GM12801 (cell line): Measurements from ENCODE around the gene CWC15.

Experiments used
- TF ChIP-seq, protein P1 (sequence below): IDR thresholded peaks from one replicate; pipeline ENCODE4 v1.5.1; 2011; ENCODE audit warnings: control low read depth; ENCODE audit not compliant: insufficient read length; ENCODE audit errors: extremely low read depth

Gene CWC15

DNA sequence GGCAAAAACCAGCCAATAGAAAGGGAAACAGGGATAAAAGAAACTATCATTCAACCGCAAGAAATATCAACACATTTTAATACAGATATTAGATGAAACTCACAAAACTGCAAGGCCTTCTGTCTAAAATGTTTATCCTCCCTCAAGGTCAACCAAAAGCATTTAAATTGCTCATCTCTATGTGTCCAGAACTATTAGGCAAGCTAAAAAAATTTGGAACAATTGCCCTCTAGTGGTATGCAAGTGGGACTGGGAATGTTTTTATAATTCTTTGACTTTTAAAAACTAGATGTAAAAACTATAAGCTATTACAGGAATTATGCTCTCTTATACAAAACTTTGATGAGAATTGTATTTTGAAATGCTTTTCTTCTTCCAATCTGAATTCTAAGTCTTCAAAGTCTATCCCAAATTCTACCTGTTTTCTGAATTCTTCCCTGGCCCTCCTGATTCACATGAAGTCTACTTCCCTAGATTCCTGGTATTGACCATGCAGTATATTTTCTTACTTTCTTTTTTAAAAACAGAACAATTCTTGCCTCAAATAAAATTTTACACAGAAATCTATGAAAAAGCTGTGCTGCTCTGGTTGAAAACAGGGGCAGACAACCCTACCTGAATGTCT, 4.9 kb downstream of the CWC15 start:
- TF ChIP-seq, protein P1, sequence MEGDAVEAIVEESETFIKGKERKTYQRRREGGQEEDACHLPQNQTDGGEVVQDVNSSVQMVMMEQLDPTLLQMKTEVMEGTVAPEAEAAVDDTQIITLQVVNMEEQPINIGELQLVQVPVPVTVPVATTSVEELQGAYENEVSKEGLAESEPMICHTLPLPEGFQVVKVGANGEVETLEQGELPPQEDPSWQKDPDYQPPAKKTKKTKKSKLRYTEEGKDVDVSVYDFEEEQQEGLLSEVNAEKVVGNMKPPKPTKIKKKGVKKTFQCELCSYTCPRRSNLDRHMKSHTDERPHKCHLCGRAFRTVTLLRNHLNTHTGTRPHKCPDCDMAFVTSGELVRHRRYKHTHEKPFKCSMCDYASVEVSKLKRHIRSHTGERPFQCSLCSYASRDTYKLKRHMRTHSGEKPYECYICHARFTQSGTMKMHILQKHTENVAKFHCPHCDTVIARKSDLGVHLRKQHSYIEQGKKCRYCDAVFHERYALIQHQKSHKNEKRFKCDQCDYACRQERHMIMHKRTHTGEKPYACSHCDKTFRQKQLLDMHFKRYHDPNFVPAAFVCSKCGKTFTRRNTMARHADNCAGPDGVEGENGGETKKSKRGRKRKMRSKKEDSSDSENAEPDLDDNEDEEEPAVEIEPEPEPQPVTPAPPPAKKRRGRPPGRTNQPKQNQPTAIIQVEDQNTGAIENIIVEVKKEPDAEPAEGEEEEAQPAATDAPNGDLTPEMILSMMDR = no peak

DNA sequence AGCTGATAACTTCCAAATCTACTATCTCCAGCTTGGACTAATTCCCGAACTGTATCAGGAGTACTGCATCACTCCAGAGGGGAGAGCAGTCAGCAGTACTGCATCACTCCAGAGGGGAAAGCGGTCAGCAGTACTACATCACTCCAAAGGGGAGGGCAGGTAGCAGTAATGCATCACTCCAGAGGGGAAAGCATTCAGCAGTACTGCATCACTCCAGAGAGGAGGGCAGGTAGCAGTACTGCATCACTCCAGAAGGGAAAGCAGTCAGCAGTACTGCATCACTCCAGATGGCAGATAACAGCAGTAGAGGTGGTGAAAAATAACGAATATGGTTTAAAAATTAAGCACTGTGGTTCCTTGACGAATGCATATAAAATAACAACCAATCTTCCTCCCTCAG, 8.4 kb downstream of the CWC15 start:
- TF ChIP-seq, protein P1 = no peak

DNA sequence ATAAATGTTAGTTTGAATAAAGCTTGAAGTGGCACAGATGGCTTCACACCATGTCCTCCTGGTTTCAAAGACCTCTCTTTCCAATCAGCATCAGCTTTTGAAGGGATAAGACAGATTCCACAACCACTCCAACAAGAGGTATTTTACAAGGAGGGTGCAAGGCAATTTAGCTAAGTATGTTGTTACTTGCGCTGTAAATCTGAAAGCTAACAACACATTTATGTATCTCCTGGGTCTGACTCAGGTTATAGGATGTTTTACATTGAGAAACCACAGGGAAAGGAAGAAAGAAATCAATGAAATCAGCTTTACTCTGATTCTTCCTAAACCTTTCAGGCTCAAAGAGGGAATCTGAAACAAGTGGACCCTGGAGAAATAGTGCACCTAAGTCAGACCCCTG, 12.1 kb downstream of the CWC15 start:
- TF ChIP-seq, protein P1 = no peak

- TF ChIP-seq, protein P1 = no peak
Observed at GRCh38 chr11:94960488-94960887, 12.9 kb downstream of the CWC15 start.

GRCh38 chr11:94959179-94959578, 14.2 kb downstream of the CWC15 start:
- TF ChIP-seq, protein P1 = no peak

DNA sequence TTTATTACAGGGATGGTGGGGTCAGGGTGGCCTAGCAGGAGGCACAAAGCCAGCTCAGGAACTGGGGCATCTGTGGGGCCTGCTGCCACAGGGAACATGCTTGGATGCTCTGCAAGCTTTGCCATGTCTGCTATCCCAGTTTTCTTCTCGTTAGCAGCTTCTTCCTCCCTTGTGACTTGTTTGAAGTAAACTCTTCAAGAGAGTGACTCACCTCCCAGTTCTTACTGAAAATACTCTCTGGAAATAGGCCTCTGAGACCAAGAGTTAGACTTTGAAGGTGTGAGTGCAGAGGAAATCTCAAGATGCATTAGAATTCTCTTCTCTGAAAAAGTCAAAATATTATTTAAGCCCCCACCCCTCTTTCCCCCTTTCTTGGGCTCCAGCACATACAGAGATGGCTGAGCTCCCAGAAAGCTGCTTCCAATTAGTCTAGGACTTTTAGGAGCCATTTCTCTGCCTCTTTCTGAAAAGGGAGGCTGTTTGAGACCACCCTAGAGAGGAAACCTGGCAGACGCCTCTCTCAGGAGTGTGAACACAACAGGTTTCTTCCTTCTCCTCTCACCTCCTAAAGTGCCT, 15.1 kb downstream of the CWC15 start:
- TF ChIP-seq, protein P1 = no peak

GRCh38 chr11:94956963-94957362, 16.4 kb downstream of the CWC15 start:
- TF ChIP-seq, protein P1 = no peak
